GM18520 (cell line): Measurements from ENCODE around the gene TAS2R3.
"Not testable (repeated sequence)": the region's sequence is repeated elsewhere in the genome, so short reads cannot be mapped to it uniquely, and the experiment has no call there.

Experiments
- ATAC-seq: cut with Tn5 transposase; IDR thresholded peaks from one replicate; pipeline ENCODE4 v1.9.1; 2021; ENCODE audit not compliant: unreplicated experiment

The TAS2R3 gene

GRCh38 chr7:141763797-141764196 lies at the start of gene TAS2R3:
TAS2R3 (plus strand) TSS chr7:141764097; CDS start chr7:141764159, 62 bp downstream.
- ATAC-seq: no peak

- ATAC-seq: no peak
Observed at GRCh38 chr7:141714571-141714970, 49.3 kb upstream of the TAS2R3 start.

GRCh38 chr7:141715018-141715417 lies 48.9 kb upstream of the TAS2R3 start:
- ATAC-seq: no peak

GRCh38 chr7:141715794-141716689 lies 47.9 kb upstream of the TAS2R3 start:
- ATAC-seq: no peak

GRCh38 chr7:141717450-141717849 lies 46.4 kb upstream of the TAS2R3 start:
- no peak for ATAC-seq

- ATAC-seq: no peak
Observed at GRCh38 chr7:141722529-141722928, 41.4 kb upstream of the TAS2R3 start.

GRCh38 chr7:141729020-141729419 lies 34.9 kb upstream of the TAS2R3 start:
- ATAC-seq: no peak

- ATAC-seq: no peak
Observed at GRCh38 chr7:141731476-141732149, 32.3 kb upstream of the TAS2R3 start.

GRCh38 chr7:141737118-141737835 lies 26.6 kb upstream of the TAS2R3 start:
- no peak for ATAC-seq

- ATAC-seq: peak; percentile 90
Observed at GRCh38 chr7:141737836-141738591, 25.9 kb upstream of the TAS2R3 start, which contains the start of gene SSBP1. SSBP1 (plus strand) TSS chr7:141738358; CDS start chr7:141739167, 809 bp downstream.

- no peak for ATAC-seq
Observed at GRCh38 chr7:141738592-141739013, 25.3 kb upstream of the TAS2R3 start.

- ATAC-seq: no peak
Observed at GRCh38 chr7:141739250-141739649, 24.6 kb upstream of the TAS2R3 start.

- no peak for ATAC-seq
Observed at GRCh38 chr7:141742229-141742628, 21.7 kb upstream of the TAS2R3 start.

GRCh38 chr7:141744131-141744530 lies 19.8 kb upstream of the TAS2R3 start:
- no peak for ATAC-seq

GRCh38 chr7:141748396-141748795 lies 15.5 kb upstream of the TAS2R3 start:
- ATAC-seq: no peak

- not testable (repeated sequence) for ATAC-seq
Observed at GRCh38 chr7:141751904-141752303, 12.0 kb upstream of the TAS2R3 start.

GRCh38 chr7:141752634-141753033 lies 11.3 kb upstream of the TAS2R3 start:
- ATAC-seq: no peak

GRCh38 chr7:141754939-141755338 lies 9.0 kb upstream of the TAS2R3 start:
- no peak for ATAC-seq

GRCh38 chr7:141770083-141770583 lies 6.2 kb downstream of the TAS2R3 start:
- ATAC-seq: not testable (repeated sequence)

GRCh38 chr7:141776374-141776773 lies 12.5 kb downstream of the TAS2R3 start, which contains the start of gene TAS2R4:
TAS2R4 (plus strand) TSS chr7:141776674; CDS start chr7:141778489, 1,815 bp downstream.
- ATAC-seq: no peak
